ENCODE measurements around the gene NCOA3. TPM values are rescaled to one million over a fixed set of nuclear protein-coding genes. Genes with fewer than 3 reads are reported as not detected.

The NCOA3 gene
- total and polyA plus RNA-seq, 10 of the 15 experiments (the other 5 are each of a cell fraction or from before 2014, with no cell fraction given) = 16.9 to 96.2 (median 73.6) TPM

- ChIA-PET SMC1A (ENCODE audit: uncharacterized antibody, unreplicated experiment) (interaction anchor here (0.9 to 3.5 kb wide), 5 partner anchors 9 to 106 kb away, joined by 3 to 15 read pairs (median 5); no protein-coding TSS in a partner anchor), RAD21 (ENCODE audit: unreplicated experiment) (interaction anchor here (1.0 to 4.1 kb wide), 3 partner anchors 36 to 199 kb away, joined by 3 to 18 read pairs (median 9); no protein-coding TSS in a partner anchor), CTCF (interaction anchor here (0.8 to 4.2 kb wide), 4 partner anchors 9 to 254 kb away, joined by 3 to 17 read pairs (median 6); no protein-coding TSS in a partner anchor), POLR2A (interaction anchor here (0.6 to 1.9 kb wide), 3 partner anchors 10 to 124 kb away, joined by 3 to 6 read pairs (median 4); no protein-coding TSS in a partner anchor)
- H3K79me2 ChIP-seq (ENCODE audit: control insufficient read depth, insufficient read depth, low read length) = peaks cover 76% of the 10 kb centered on the region
- no peak overlapping the region for H3K9ac ChIP-seq (ENCODE audit: control insufficient read depth, insufficient read depth, low read length)
- H3K4me1 ChIP-seq (ENCODE audit: control insufficient read depth, insufficient read depth, low read length) = peaks cover 6% of the 10 kb centered on the region
- H3K36me3 ChIP-seq (ENCODE audit: control insufficient read depth in 2 of 2, insufficient read depth in 2 of 2, low read length in 1 of 2) = peaks cover 0 to 5% of the 10 kb centered on the region in 2 experiments; a peak in 3 of 4 replicates
- 91% methylated on average over 9 of the region's 9 CpGs for WGBS (ENCODE audit: insufficient coverage, insufficient replicate concordance, low lambda C conversion rate, missing lambda C conversion rate)
- H4K20me1 ChIP-seq (ENCODE audit: control insufficient read depth, insufficient read depth) = no peaks in the 10 kb centered on the region
- H3K27ac ChIP-seq (ENCODE audit: control insufficient read depth, insufficient read depth) = no peak overlapping the region
- BruUV-seq (replicated peaks) = no TSS peak
- ATAC-seq (no peak), FAIRE-seq (no peak), DNase-seq (ENCODE audit: low read depth, low spot score) (no peak)
- H3K9me3 ChIP-seq (replicated peaks; ENCODE audit: control insufficient read depth, insufficient read depth, low read length) = no peaks in the 10 kb centered on the region; the same call in 1 of the 3 replicates
- TF ChIP-seq SREBF1 (IDR thresholded peaks at IDR 0.05; ENCODE audit: low read length) (no peak), JUNB (IDR thresholded peaks at IDR 0.05) (no peak), BACH1 (IDR thresholded peaks at IDR 0.05; ENCODE audit: borderline replicate concordance) (no peak), KAT2A (conservative IDR thresholded peaks at IDR 0.05; ENCODE audit: control insufficient read depth, low read depth, low read length) (no peak), ZBTB40 (IDR thresholded peaks at IDR 0.05; ENCODE audit: borderline replicate concordance) (no peak), ZNF217 (IDR thresholded peaks at IDR 0.05) (no peak), MXI1 (IDR thresholded peaks at IDR 0.05; ENCODE audit: low read depth, low read length) (no peak), NRF1 (conservative IDR thresholded peaks at IDR 0.05; ENCODE audit: low read depth, low read length) (no peak), SIN3A (IDR thresholded peaks at IDR 0.05; ENCODE audit: low read depth, low read length) (no peak), NFIC (IDR thresholded peaks at IDR 0.05; ENCODE audit: low read depth, low read length) (no peak)
- TF ChIP-seq, protein P1, sequence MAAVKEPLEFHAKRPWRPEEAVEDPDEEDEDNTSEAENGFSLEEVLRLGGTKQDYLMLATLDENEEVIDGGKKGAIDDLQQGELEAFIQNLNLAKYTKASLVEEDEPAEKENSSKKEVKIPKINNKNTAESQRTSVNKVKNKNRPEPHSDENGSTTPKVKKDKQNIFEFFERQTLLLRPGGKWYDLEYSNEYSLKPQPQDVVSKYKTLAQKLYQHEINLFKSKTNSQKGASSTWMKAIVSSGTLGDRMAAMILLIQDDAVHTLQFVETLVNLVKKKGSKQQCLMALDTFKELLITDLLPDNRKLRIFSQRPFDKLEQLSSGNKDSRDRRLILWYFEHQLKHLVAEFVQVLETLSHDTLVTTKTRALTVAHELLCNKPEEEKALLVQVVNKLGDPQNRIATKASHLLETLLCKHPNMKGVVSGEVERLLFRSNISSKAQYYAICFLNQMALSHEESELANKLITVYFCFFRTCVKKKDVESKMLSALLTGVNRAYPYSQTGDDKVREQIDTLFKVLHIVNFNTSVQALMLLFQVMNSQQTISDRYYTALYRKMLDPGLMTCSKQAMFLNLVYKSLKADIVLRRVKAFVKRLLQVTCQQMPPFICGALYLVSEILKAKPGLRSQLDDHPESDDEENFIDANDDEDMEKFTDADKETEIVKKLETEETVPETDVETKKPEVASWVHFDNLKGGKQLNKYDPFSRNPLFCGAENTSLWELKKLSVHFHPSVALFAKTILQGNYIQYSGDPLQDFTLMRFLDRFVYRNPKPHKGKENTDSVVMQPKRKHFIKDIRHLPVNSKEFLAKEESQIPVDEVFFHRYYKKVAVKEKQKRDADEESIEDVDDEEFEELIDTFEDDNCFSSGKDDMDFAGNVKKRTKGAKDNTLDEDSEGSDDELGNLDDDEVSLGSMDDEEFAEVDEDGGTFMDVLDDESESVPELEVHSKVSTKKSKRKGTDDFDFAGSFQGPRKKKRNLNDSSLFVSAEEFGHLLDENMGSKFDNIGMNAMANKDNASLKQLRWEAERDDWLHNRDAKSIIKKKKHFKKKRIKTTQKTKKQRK (IDR thresholded peaks at IDR 0.05; ENCODE audit: low read depth, low read length) = no peak
- H3K4me2 ChIP-seq (ENCODE audit: control insufficient read depth, insufficient read depth) = no peak overlapping the region
- intact Hi-C loops (cut with micrococcal nuclease; ENCODE audit: unreplicated experiment) = no loop called here
- H2AFZ ChIP-seq (ENCODE audit: control insufficient read depth, low read depth, low read length) = no peak overlapping the region
- no peak overlapping the region for H3K4me3 ChIP-seq
- in situ Hi-C loops (cut with MboI) = no loop called here
- H3K27me3 ChIP-seq (replicated peaks in 1 of 2; ENCODE audit: control insufficient read depth in 2 of 2, insufficient read depth in 2 of 2, low read length in 1 of 2) = no peaks in the 10 kb centered on the region
Measured at GRCh38 chr20:47611785-47612184, 110.1 kb downstream of the NCOA3 start.

Measured in GM12878 (cell line).